Aorta (tissue), 5 donors: ENCODE results near the gene PFDN2. TPM values are rescaled to one million over a fixed set of nuclear protein-coding genes. Genes with fewer than 3 reads are reported as not detected.

Experiments used
- ATAC-seq: fragments of 200-7000 bp; cut with Tn5 transposase; one replicate; pipeline ENCODE4 v1.9.1; 2022; ENCODE audit warnings: moderate library complexity; ENCODE audit not compliant: low FRiP score
- DNase-seq, 2 donors: peaks; one replicate each; pipeline ENCODE4 v3.0.0-alpha.2; 2020
- H3K27ac ChIP-seq, 2 donors: one replicate each; pipeline ENCODE4 v1.5.1; 2013; ENCODE audit warnings: low read length in 2 of 2, mild to moderate bottlenecking in 2 of 2, moderate library complexity in 2 of 2, control low read depth in 1 of 2, inconsistent platforms in 1 of 2, low read depth in 1 of 2
- H3K27me3 ChIP-seq, 2 donors: one replicate each; pipeline ENCODE4 v1.6.1; 2013; ENCODE audit warnings: control low read depth in 1 of 2, low read length in 1 of 2, mild to moderate bottlenecking in 1 of 2, moderate library complexity in 1 of 2; ENCODE audit not compliant: insufficient read depth in 2 of 2, control insufficient read depth in 1 of 2
- H3K36me3 ChIP-seq, 2 donors: one replicate each; pipeline ENCODE4 v1.6.1; 2013; ENCODE audit warnings: control low read depth in 1 of 2, low read length in 1 of 2, mild to moderate bottlenecking in 1 of 2; ENCODE audit not compliant: insufficient read depth in 2 of 2, control insufficient read depth in 1 of 2
- H3K4me1 ChIP-seq, 2 donors: one replicate each; pipeline ENCODE4 v1.6.1; 2013; ENCODE audit warnings: low read length in 2 of 2, control low read depth in 1 of 2, mild to moderate bottlenecking in 1 of 2, moderate library complexity in 1 of 2; ENCODE audit not compliant: insufficient read depth in 2 of 2, control insufficient read depth in 1 of 2
- H3K4me3 ChIP-seq, 2 donors: one replicate each; pipeline ENCODE4 v1.5.1; 2013; ENCODE audit warnings: low read length in 2 of 2, control low read depth in 1 of 2, mild to moderate bottlenecking in 1 of 2
- H3K9me3 ChIP-seq: one replicate; pipeline ENCODE4 v1.6.1; 2013; ENCODE audit warnings: mild to moderate bottlenecking, low read length; ENCODE audit not compliant: control insufficient read depth
- WGBS, 2 donors: extraction: QIAGEN DNeasy Blood & Tissue Kit; methylation state at CpG; one replicate each; pipeline ENCODE4 v1.1.7; 2013; 5-methylcytosine and 5-hydroxymethylcytosine counted together
- intact Hi-C, 2 donors: fragments of 100-400 bp; cut with DNase I; formaldehyde crosslinking; loops; one replicate each; pipeline versions ENCODE4 v1.14.2 to v1.15.0; 2022
- polyA plus RNA-seq, 2 donors: library from polyadenylated mRNA; stranded (reverse); fragments of 200-250 nt; gene quantifications; one replicate each; pipeline ENCODE4 v1.2.3, GENCODE V29; 2013
- total RNA-seq, 2 donors: library from RNA; stranded (reverse); fragmentation: NEBNext Ultra II Directional; extraction: Animal tissue kit (Norgen Biotek cat#: 25700); gene quantifications; one replicate each; pipeline ENCODE4 v1.2.1, GENCODE V29; 2021
- donor health status: healthy with polysubstance abuse.
- donor health status: Bipolar disorder and iron deficiency.
- donor health status: DM: no; HTN: no; CAD: no.
- donor health status: DM: no; HTN: no; CAD: no.
- donor health status: DM: yes; HTN: yes; CAD: no.

The PFDN2 gene
- total and polyA plus RNA-seq, 4 donors: 36.4 to 116 (median 58.4) TPM

DNA sequence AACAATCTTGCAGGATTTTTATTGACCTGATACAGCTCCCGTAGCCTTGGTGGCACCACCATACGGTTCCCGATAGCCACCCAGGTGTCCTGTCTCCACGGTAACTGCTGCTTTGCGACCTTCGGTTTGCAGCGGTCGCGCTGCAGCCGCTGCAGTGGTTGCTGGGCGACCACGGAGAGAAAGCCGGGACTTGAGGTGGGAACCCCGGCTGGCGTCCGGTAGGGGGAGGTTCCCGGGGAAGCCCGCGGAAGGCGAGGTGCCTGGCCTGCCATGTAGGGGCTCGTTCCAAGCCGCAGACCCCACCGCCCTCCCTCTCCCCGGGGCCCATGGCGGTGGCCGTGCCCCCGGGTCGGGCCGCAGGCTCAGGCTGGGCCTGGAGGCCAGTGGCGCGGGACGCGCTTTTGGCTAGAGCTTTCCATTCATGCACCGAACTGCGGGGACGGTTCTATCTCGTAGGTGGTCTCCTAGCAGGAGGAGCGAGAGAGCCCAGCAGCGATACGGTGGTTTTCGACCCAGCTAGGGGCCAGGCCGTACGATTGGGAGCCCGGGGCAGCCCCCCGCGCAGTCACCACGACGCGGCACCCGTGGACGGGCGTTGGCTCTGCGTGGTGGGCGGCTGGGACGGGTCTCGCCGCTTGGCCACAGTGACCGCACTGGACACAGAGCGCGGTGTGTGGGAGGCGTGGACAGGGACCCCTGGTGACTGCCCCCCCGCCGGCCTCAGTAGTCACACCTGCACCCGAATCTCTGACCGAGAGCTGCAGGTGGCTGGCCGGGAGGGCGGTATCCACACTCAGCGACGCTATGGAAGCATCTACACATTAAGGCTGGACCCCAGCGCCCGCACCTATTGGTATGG lies 19.4 kb downstream of the PFDN2 start, which contains the start of gene KLHDC9:
Gene KLHDC9, plus strand, starts transcription at position 152 of the 859 bp plus-strand sequence. Its CDS starts 175 bp downstream, at position 327.
- Histone ChIP-seq H3K4me1 (peaks cover 0 to 2% of the 10 kb centered on the region in 2 donors), H3K27me3 (no peaks in the 10 kb centered on the region), H3K4me3 (peak within 1 kb of the TSS; percentile 46 to 54), H3K9me3 (no peaks in the 10 kb centered on the region), H3K36me3 (peaks cover 0 to 6% of the 10 kb centered on the region in 2 donors), H3K27ac (peak within 1 kb of the TSS in 1 of 2 donors; percentile 48)
- peak; percentile 86 for ATAC-seq
- 5 to 7% methylated on average over 58 to 71 of the region's 71 CpGs for WGBS, 2 donors
- intact Hi-C loops: loop anchor here in 1 of 2 donors (5.0 kb wide), 1 partner anchor 101 kb away; no protein-coding TSS in a partner anchor
- peak; percentile 78 to 86 for DNase-seq

GRCh38 chr1:161096530-161096929 lies 21.3 kb downstream of the PFDN2 start:
- intact Hi-C loops: loop anchor here in 1 of 2 donors (5.0 kb wide), 1 partner anchor 99 kb away; no protein-coding TSS in a partner anchor
- ATAC-seq (peak; percentile 31), DNase-seq (no peak)
- Histone ChIP-seq H3K9me3 (no peaks in the 10 kb centered on the region), H3K4me1 (peaks cover 0 to 2% of the 10 kb centered on the region in 2 donors), H3K36me3 (peaks cover 0 to under 1% of the 10 kb centered on the region in 2 donors), H3K4me3 (no peak overlapping the region), H3K27ac (no peak overlapping the region), H3K27me3 (no peaks in the 10 kb centered on the region)
- 48 to 60% methylated on average over 1 of the region's 1 CpG for WGBS, 2 donors

DNA sequence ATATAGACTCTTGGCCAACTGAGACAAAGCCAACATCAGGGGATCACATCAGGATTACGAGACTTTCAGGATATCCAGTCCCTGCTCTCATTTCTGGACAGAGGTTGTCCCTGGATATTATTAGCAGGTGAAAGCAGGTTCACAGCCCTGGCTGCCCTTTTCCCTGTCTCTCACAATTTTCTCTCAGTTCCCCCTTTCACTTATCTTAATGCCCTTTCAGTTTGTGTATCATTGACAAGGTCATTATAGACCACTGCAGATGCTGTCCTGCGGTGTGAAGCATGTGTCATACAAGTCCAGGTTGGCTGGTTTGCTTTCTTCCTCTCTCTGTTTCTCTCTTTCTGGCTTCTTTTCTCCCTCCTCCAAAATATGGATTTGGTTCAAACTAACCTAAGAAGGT lies 21.8 kb downstream of the PFDN2 start:
- H3K9me3 ChIP-seq: no peaks in the 10 kb centered on the region
- peaks cover 0 to 2% of the 10 kb centered on the region in 2 donors for H3K4me1 ChIP-seq
- no peak overlapping the region for H3K27ac ChIP-seq
- intact Hi-C loops: loop anchor here in 1 of 2 donors (5.0 kb wide), 1 partner anchor 99 kb away; no protein-coding TSS in a partner anchor
- DNase-seq (no peak), ATAC-seq (no peak)
- no peaks in the 10 kb centered on the region for H3K27me3 ChIP-seq
- no peak overlapping the region for H3K4me3 ChIP-seq
- H3K36me3 ChIP-seq: no peaks in the 10 kb centered on the region
- WGBS, 2 donors: 96 to 97% methylated on average over 2 of the region's 2 CpGs

DNA sequence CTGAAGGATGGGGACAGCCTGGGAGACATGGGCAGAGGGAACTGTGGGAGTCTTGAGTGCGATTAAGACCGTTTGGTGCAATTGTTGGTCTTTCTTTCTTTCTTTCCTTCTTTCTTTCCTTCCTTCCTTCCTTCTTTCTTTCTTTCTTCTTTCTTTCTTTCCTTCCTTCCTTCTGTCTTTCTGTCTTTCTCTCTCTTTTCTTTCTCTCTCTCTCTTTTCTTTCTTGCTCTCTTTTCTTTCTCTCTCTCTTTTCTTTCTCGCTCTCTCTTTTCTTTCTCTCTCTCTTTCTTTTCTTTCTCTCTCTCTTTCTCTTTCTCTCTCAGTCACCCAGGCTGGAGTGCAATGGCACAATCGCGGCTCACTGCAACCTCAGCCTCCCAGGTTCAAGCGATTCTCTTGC lies 22.6 kb downstream of the PFDN2 start:
- ATAC-seq (no peak), DNase-seq (no peak)
- no peak overlapping the region for H3K4me3 ChIP-seq
- no peak overlapping the region for H3K27ac ChIP-seq
- H3K9me3 ChIP-seq: no peaks in the 10 kb centered on the region
- no peaks in the 10 kb centered on the region for H3K27me3 ChIP-seq
- no peaks in the 10 kb centered on the region for H3K36me3 ChIP-seq
- intact Hi-C loops: loop anchor here in 1 of 2 donors (5.0 kb wide), 1 partner anchor 98 kb away; no protein-coding TSS in a partner anchor
- 92 to 94% methylated on average over 6 of the region's 6 CpGs for WGBS, 2 donors
- H3K4me1 ChIP-seq: peaks cover 0 to 2% of the 10 kb centered on the region in 2 donors

DNA sequence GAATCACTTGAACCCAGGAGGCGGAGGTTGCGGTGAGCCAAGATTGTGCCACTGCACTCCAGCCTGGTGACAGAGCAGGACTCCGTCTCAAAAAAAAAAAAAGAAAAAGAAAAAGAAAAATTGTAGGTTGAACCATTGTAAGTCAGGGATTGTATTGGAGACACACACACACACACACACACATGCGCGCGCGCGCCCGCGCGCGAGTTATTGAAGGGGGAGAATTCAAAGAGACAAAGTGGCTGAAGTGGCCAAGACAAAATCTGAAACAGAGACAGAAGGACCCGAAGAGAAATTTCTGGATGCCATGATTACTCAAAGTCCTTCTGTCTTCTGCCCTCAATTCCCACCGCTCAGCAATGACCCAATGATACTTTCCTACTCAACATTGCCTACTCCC lies 23.4 kb downstream of the PFDN2 start:
- no peak for DNase-seq

GRCh38 chr1:161092621-161093028 lies 25.2 kb downstream of the PFDN2 start:
- Histone ChIP-seq H3K36me3 (no peaks in the 10 kb centered on the region), H3K4me1 (peaks cover 0 to 2% of the 10 kb centered on the region in 2 donors), H3K4me3 (no peak overlapping the region), H3K27me3 (no peaks in the 10 kb centered on the region), H3K9me3 (no peaks in the 10 kb centered on the region), H3K27ac (no peak overlapping the region)
- intact Hi-C loops: loop anchor here in 1 of 2 donors (5.0 kb wide), 1 partner anchor 95 kb away; no protein-coding TSS in a partner anchor
- DNase-seq (no peak), ATAC-seq (no peak)
- 82 to 90% methylated on average over 3 of the region's 3 CpGs for WGBS, 2 donors

More for the DNA sequence above, 23.4 kb downstream of the PFDN2 start:
- Histone ChIP-seq H3K9me3 (no peaks in the 10 kb centered on the region), H3K36me3 (no peaks in the 10 kb centered on the region), H3K4me1 (peaks cover 0 to 2% of the 10 kb centered on the region in 2 donors), H3K4me3 (no peak overlapping the region), H3K27me3 (no peaks in the 10 kb centered on the region), H3K27ac (no peak overlapping the region)
- intact Hi-C loops: loop anchor here in 1 of 2 donors (5.0 kb wide), 1 partner anchor 97 kb away; no protein-coding TSS in a partner anchor
- ATAC-seq: no peak
- WGBS, 2 donors: 95 to 97% methylated on average over 13 to 14 of the region's 14 CpGs

DNA sequence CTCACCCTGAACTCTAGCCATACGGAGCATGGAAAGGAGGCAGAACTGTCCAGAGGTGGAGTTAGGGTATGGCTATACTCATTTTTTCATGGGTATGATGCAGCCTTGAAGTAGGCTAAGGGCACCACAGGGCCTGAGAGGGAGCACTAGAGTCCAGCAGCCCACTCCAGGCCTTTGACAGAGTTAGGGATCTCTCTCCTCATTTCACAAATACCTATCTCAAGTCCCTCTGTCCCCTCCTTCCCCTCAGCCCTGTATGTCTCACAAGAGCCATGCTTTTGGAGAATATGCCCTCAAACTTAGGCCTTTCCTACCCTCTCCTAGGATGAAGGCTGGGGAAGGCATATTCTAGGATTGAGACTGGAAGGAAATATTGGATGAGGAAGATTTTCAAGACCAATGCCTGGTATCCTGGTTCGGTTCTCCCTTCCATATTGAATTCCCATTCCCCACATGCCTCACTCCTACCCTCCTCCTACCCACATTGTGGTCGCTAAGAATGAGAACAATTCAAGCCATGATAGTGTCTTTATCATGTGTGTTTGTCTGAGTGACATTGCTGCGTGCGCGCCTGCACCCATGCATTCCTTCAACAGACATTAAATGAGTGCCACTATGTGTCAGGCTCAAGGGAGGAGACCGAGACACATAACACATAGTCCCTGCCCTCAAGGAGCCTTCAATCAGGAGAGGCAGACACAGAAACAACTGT lies 25.9 kb downstream of the PFDN2 start:
- ATAC-seq (no peak), DNase-seq (no peak)
- Histone ChIP-seq H3K36me3 (no peaks in the 10 kb centered on the region), H3K4me1 (no peaks in the 10 kb centered on the region), H3K27me3 (no peaks in the 10 kb centered on the region), H3K4me3 (no peak overlapping the region), H3K27ac (no peak overlapping the region), H3K9me3 (no peaks in the 10 kb centered on the region)
- WGBS, 2 donors: 88 to 92% methylated on average over 7 of the region's 7 CpGs
- intact Hi-C loops: loop anchor here in 1 of 2 donors (5.0 kb wide), 1 partner anchor 95 kb away; no protein-coding TSS in a partner anchor

GRCh38 chr1:161091093-161091492 lies 26.7 kb downstream of the PFDN2 start:
- H3K27me3 ChIP-seq: no peaks in the 10 kb centered on the region
- WGBS, 2 donors: 82 to 86% methylated on average over 5 of the region's 5 CpGs
- H3K36me3 ChIP-seq: no peaks in the 10 kb centered on the region
- no peak overlapping the region for H3K27ac ChIP-seq
- intact Hi-C loops: loop anchor here in 1 of 2 donors (5.0 kb wide), 1 partner anchor 94 kb away; no protein-coding TSS in a partner anchor
- H3K9me3 ChIP-seq: no peaks in the 10 kb centered on the region
- no peaks in the 10 kb centered on the region for H3K4me1 ChIP-seq
- no peak overlapping the region for H3K4me3 ChIP-seq
- no peak for ATAC-seq
- no peak for DNase-seq
